GM21360 (cell line): ENCODE results near the gene CES3.
"Not testable (repeated sequence)": the region's sequence is repeated elsewhere in the genome, so short reads cannot be mapped to it uniquely, and the experiment has no call there.

Source experiments
- ATAC-seq: cut with Tn5 transposase; IDR thresholded peaks from one replicate; pipeline ENCODE4 v1.9.1; 2021; ENCODE audit warnings: mild to moderate bottlenecking, moderate library complexity; ENCODE audit not compliant: unreplicated experiment

Gene CES3

DNA sequence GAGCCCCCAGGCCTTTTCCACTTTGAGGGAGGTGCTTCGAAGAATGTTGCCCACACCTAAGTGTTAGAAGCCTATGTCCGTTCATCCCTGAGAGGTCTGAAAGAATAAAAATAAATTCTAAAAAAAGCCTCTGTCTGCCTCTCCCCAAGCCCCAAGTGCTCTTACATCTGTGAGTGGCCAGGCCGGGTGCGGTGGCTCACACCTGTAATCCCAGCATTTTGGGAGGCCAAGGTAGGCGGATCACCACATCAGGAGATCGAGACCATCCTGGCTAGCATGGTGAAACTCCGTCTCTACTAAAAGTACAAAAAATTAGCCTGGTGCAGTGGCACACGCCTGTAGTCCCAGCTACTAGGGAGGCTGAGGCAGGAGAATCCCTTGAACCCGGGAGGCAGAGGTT is 16.1 kb upstream of the CES3 start:
- ATAC-seq, result not testable (repeated sequence)

DNA sequence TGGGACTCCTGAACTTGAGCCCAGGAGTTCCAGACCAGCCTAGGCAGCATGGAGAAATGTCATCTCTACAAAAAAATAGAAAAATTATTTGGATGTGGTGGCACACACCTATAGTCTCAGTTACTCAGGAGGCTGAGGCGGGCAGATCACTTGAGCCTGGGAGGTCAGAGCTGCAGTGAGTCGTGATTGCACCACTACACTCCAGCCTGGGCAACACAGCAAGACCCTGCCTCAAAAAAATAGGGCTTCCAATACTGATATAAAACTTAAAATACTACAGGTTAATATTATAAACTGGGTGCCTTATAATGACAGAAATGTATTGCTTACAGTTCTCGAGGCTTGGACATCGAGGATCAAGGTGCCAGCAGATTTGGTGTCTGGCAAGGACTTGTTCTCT is 15.1 kb upstream of the CES3 start:
- ATAC-seq, result no peak

DNA sequence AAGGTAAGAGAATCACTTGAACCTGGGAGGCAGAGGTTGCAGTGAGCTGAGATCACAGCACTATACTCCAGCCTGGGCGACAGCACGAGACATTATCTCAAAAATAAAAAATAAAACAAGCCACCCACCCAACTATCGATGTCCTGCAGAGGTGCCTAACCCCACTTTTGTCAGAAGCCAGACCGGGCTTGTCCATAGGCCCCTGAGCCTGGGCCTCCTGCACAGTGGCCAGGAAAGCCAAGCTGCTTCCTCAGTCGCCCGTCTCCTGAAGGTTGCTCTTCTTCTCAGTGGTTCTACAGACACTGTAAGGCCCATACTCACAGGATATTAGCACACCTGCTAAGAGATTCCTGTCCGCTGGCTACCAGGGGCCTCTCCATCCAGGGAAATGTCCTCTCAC is 14.5 kb upstream of the CES3 start:
- no peak for ATAC-seq

DNA sequence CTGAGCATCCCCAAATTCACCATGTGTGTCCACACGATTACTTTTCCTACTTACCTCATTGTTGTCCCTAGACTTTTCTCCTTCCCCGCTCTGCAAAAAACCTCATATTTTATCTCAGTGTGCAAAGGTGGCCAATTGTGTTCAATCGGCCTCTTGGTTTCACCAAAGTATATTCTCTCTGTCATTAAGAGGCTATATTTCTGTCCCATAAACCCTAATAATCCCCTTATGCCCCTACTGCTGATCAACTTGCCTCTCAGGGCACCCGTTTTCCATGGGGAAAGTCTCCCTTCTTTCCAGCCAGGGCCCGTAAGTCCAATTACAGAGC is 14.1 kb upstream of the CES3 start:
- no peak for ATAC-seq

DNA sequence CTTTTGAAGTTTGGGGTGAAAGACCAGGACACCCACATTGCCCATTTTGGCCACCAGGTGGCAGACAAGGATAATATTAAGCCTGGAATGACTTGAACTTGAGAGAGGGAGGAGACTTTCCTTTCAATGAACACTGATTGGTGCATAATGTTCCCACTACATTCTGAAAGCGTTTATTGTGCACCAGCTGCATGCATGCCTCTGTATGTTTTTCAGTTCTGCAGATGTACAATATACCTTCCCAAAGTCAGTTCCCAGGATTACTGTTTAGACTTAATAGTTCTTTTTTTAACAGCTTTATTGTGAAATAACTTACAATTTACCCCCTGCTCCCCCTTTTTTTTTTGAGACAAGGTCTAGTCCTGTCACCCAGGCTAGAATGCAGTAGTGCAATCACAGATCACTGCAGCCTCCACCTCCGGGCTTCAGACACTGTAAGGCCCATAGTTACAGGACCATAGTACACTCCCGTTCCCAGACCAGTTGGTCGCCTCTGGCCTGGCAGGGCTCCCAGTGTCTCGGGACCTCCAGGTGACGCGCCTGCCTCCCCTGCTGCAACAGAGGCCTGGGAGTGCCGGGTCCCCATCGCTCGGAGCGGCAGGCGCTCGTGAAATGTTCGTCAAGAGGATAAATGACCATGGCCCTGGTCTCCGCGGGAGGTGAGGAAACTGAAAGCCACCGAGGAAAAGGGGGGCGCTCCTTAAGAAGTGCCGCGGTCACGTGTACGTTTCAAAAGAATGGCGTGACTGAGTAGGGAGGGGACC is 13.6 kb upstream of the CES3 start:
- ATAC-seq, result no peak

DNA sequence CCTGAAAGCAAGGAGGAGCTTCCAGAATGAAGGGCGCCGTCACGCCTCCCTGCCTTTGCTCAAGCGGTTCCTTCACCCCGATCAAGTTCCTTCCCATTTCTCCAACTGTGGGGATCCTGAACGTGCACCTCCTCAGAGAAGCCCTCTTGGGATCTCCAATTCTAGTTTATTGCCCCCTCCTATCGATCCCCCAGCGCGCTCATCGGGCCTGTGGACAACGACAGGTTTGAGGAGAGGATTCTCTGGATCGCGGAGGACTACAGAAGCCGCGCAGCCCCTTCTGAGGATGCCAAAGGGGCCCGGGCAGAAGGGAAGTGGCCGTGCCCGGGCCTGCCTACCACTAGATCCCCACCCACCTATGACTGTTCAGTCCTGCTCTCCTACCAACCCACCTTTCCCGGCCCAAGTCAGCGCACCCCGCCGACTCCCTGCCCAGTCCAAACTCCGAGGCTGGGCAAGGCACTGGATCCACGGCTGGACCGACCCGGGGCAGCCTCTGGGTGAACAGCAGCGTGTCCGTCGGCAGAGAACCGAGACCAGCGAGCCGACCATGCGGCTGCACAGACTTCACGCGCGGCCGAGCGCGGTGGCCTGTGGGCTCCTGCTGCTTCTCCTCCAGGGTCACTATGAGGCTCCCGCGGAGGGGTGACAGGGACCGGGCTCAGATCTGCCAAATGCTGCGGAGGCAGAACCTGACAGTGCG is 12.8 kb upstream of the CES3 start:
- ATAC-seq, result no peak

DNA sequence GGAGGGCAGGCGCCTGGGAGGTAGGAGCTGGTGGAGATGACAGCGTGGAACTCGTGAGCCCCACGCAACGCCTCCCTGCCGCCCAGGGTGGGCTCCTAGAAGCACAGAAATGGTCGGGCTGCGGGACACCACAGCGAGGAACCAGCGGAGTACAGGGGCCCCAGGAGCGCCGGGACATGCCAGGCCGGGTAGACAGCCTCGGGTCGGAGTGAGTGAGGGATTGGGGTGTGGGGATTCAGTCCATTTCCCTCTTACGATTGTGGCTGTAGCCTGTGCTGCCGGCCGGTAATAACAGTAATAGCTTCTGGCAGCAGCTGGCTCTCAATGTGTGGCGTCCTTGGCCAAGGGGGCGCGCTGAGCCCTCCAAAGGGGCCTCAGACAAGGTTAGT is 12.2 kb upstream of the CES3 start:
- ATAC-seq, result no peak

DNA sequence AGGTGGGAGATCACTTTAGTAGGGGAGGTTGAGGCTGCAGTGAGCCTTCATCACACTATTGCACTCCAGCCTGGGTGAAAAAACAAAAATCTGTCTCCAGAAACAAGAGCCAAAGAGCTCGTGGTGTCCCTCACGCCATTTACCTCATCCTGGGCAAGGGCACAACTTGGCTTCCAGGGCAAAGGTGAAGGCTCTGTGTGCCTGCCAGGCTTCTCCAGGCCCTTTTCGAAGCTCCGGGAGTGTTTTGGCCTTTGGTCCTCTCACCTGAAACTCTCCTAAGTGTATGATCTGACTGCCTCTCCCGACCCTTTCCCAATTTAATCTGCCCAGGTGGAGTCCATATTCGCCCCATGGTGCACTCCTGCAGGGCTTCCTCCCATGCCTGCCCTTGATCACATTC is 11.6 kb upstream of the CES3 start:
- no peak for ATAC-seq

DNA sequence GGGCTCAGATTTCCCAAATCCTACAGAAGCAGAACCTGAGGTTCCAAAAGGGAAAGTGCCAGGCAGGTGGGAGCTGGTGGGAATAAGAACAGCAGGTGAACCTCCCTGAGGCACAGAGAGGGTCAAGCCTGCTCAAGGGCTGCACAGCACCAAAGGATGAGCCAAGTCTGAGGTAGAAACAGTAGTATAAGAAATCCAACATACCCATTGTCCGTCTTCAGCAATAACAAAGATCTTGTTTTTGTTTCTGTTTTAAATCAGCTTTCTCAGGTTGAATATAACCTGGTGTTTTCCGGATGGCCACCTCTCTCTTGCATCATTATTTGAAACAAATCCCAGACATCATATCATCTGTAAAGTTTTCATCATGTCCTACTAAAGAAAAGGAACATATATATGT is 10.6 kb upstream of the CES3 start:
- ATAC-seq, result no peak

DNA sequence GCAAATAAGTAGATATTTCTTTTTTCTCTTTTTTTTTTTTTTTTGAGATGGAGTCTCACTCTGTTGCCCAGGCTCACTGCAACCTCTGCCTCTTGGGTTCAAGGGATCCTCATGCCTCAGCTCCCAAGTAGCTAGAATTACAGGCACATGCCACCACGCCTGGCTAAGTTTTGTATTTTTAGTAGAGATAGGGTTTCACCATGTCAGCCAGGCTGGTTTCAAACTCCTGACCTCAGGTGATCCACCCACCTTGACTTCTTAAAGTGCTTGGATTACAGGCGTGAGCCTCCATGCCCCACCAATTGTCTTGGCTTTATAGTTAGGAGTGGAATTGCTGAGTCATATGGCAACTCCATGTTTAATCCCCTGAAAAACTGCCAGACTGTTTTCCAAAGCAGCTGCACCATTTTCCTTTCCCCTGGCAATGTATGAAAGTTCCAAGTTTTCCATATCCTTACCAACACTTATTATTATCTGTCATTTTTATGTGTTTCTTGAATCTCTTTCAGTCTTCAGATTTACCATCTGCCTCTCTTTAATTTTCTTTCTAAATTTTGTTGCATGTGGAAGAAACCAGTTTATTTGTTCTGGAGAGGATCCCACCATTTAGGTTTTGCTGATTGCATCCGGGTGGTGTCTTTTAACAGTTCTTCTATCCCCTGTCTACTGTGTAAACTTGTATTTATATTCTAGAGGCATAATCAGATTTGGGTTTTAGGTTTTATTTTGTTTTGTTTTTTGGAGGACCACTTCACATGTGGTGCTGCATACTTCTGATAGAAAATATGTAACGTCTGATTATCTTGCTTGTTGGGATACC is 9.9 kb upstream of the CES3 start:
- no peak for ATAC-seq

DNA sequence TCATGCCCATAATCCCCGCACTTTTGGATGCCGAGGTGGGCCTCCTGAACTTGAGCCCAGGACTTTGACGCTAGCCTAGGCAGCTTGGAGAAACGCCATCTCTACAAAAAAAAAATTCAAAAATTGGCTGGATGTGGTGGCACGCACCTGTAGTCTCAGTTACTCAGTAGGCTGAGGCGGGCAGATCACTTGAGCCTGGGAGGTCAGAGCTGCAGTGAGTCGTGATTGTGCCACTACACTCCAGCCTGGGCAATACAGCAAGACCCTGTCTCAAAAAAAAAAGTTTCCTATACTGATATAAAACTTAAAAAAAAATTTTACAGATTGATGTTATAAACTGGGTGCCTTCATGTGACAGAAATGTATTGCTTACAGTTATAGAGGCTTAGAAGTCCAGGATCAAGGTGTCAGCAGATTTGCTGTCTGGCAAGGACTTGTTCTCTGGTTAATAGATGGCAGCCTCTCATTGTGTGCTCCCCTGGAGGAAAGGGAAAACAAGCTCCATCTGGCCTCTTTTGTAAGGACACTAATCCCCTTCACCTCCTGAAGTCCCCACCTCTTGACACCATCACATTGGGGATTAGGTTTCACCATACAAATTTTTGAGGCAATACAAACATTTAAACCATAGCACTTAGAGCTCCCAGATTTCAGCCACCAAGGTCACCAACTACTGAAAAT is 8.5 kb upstream of the CES3 start:
- no peak for ATAC-seq

DNA sequence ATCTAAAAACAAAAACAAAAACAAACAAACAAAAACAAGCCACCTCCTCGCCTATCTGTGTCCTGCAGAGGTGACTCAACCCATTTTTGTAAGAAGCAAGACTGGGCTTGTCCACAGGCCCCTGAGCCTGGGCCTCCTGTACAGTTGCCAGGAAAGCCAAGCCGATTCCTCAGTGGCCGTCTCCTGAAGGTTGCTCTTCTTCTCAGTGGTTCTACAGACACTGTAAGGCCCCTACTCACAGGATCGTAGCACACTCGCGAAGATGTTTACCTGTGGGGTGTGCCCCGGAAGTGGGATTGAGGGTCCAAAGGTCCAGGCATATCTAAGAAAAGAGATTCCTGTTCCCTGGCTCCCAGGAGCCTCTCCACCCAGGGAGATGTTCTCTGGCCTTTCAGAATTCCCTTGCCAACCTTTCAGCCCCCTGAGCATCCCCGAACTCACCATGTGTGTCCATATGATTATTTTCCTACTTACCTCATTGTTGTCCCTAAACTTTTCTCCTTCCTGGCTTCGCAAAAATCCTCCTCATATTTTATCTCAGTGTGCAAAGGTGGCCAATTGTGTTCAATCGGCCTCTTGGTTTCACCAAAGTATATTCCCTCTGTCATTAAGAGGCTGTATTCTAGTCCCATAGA is 7.5 kb upstream of the CES3 start:
- no peak for ATAC-seq

DNA sequence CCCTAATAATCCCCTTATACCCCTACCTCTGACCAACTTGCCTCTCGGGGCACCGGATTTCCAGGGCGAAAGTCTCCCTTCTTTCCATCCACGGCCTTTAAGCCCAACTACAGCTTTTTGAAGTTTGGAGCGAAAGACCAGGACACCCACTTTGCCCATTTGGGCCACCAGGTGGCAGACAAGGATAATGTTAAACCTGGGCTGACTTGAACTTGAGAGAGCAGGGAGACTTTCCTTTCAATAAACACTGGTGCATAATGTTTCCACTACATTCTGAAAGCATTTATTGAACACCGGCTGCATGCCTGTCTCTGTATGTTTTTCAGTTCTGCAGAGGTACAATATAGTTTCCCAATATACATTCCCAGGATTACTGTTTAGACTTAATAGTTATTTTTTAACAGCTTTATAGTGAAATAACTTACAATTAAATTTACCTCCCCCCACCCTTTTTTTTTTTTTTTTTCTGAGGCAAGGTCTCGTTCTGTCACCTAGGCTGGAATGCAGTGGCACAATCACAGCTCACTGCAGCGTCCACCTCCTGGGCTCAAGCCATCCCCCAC is 6.9 kb upstream of the CES3 start:
- no peak for ATAC-seq

DNA sequence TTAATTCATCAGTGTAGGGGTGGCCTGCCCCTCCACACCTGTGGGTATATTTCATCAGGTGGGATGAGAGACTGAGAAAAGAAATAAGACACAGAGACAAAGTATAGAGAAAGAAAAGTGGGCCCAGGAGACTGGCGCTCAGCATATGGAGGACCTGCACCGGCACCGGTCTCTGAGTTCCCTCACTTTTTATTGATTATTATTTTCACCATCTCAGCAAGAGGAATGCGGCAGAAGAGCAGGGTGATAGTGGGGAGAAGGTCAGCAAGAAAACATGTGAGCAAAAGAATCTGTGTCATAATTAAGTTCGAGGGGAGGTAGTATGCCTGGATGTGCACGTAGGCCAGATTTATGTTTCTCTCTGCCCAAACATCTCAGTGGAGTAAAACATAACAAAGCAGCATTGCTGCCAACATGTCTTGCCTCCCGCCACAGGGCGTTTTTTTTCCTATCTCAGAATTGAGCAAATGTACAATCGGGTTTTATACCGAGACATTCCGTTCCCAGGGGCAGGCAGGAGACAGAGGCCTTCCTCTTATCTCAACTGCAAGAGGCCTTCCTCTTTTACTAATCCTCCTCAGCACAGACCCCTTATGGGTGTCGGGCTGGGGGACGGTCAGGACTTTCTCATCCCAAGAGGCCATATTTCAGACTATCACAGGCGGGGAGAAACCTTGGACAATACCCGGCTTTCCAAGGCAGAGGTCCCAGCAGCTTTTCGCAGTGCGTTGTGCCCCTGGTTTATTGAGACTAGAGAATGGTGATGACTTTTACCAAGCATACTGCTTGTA is 5.5 kb upstream of the CES3 start:
- not testable (repeated sequence) for ATAC-seq

DNA sequence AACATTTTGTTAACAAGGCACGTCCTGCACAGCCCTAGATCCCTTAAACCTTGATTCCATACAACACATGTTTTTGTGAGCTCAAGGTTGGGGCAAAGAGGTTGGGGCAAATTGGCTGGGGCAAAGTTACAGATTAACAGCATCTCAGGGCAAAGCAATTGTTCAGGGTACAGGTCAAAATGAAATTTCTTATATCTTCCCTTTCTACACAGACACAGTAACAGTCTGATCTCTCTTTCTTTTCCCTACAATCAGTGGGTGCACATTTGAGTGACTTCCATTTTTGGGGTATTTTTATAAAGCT is 5.0 kb upstream of the CES3 start:
- not testable (repeated sequence) for ATAC-seq

DNA sequence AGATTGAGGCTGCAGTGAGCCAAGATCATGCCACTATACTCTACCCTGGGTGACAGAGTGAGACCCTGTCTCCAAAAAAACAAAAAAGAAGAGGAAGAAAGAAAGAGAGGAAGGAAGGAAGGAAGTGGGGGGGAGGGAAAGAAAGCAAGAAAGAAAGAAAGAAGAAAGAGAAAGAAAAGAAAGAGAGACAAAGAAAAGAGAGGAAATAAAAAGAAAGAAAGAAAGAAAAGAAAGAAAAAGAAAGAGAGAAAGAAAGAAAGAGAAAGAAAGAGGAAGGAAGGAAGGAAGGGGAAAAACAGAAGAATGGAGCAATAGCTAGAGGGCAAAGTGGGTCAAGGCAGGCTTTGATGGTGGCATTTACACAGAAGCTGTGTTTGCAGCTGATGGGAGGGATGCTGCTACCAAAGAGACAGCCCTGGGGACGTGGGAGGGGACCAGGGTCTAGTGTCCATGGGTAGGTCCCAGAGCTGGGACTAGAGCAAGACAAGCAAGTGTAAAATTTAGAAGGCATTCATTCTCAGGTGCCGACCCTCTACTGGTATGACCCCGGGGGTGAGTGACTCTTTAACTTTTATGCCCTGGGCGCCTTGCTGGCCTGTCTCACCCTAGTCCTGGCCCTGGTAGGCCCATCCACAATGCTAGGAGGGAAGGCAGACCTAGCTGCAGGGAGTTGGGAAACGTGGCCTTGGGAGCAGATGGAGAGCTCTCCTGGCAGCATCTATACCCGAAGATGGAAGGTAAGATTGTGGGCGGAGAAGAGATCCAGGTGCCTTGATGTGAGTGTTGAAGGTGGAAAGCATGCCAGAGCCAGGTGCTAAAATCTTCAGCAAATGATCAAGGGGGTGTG is 2.0 kb upstream of the CES3 start:
- no peak for ATAC-seq

DNA sequence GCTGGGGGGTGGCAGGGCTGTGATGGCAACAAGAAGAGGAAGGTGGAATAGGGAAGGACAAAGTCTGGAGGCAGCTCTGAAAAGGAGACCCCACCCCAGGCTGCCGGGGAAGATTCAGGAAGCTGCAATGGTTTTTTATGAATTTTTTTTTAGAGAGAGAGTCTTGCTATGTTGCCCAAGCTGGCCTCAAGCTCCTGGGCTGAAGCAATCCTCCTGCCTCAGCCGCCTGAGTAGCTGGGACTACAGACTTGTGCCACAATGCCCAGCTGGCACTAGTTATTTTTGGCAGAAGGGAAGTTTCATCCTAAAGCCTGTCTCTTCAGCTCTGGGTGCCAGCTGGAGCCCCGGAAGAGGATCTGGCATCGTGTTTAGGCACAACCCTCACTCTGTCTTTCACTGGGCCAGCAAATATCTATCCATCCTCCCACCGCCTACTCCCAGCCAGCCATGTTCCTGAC is 1.3 kb upstream of the CES3 start:
- ATAC-seq, result no peak

DNA sequence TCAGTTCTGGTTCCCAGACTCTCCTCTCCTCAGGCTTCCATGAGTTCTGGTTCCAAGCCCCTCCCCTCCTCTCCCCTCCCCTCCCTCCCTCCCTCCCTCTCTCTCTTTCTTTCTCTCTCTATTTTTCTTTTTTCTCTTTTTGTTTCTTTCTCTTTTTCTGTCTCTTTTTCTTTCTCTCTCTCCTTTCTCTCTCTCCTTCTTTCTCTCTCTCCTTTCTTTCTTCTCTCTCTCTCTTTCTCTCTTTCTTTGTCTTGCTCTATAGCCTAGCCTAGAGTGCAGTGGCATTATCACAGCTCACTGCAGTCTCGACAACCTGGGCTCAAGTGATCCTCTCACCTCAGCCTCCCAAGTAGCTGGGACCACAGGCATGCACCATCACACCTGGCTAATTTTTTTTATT is 796 bp upstream of the CES3 start:
- ATAC-seq, result no peak

DNA sequence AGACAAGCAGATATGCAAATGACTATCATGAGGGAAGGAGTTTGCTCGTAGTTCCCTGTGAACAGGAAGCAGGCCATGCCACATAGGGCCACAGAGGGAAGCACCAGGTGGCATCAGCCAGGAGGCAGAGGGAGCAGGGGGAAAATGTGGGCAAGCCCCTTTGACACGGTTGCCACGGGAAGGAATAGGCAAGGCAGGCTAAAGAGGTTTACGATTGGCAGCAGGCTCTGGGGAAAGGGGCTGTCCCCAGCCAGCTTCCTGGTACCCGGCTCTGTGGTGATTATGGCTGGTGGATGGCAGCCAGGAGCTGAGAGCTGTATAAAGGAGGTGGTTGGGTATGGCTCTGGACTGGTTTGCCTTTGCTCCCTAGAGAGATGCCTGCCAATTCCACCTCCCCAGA is 848 bp downstream of the CES3 start:
- ATAC-seq, result no peak
